Adrenal gland (tissue), 5 donors: ENCODE measurements around the gene AGPAT4.

Experiments
- CTCF ChIP-seq, 6 experiments: fragments of 450-650 bp in 4 of 6; fragments of 200-600 bp in 2 of 6; sonication (generic) in 1 of 6; IDR thresholded peaks; 1 replicate in 5 of 6; 2 replicates in 1 of 6; pipeline versions ENCODE4 v1.5.1 to v1.8.0; 2016 to 2021; ENCODE audit warnings: antibody characterized with exemption in 6 of 6, mild to moderate bottlenecking in 2 of 6, moderate library complexity in 1 of 6
- POLR2A ChIP-seq, 2 donors: fragments of 450-650 bp; IDR thresholded peaks; one replicate each; pipeline ENCODE4 v1.6.1; 2017; ENCODE audit warnings: antibody characterized with exemption in 2 of 2, mild to moderate bottlenecking in 2 of 2, moderate library complexity in 1 of 2
- donor health status: DM: no; HTN: no; CAD: no.

GRCh38 chr6:161227004-161227960 lies 46.6 kb downstream of the AGPAT4 start:
- no peak for TF ChIP-seq POLR2A (IDR thresholded peaks at IDR 0.05)
- no peak for TF ChIP-seq CTCF (IDR thresholded peaks at IDR 0.05)
